CD4-positive, alpha-beta T cell treated with Interleukin-1 beta for 1 hour (primary cell): ENCODE results near the gene NLRP14.

ENCODE experiments used
- DNase-seq, 2 donors: peaks; one replicate each; pipeline ENCODE4 v3.0.0-alpha.2; 2020 to 2022

NLRP14 gene, protein sequence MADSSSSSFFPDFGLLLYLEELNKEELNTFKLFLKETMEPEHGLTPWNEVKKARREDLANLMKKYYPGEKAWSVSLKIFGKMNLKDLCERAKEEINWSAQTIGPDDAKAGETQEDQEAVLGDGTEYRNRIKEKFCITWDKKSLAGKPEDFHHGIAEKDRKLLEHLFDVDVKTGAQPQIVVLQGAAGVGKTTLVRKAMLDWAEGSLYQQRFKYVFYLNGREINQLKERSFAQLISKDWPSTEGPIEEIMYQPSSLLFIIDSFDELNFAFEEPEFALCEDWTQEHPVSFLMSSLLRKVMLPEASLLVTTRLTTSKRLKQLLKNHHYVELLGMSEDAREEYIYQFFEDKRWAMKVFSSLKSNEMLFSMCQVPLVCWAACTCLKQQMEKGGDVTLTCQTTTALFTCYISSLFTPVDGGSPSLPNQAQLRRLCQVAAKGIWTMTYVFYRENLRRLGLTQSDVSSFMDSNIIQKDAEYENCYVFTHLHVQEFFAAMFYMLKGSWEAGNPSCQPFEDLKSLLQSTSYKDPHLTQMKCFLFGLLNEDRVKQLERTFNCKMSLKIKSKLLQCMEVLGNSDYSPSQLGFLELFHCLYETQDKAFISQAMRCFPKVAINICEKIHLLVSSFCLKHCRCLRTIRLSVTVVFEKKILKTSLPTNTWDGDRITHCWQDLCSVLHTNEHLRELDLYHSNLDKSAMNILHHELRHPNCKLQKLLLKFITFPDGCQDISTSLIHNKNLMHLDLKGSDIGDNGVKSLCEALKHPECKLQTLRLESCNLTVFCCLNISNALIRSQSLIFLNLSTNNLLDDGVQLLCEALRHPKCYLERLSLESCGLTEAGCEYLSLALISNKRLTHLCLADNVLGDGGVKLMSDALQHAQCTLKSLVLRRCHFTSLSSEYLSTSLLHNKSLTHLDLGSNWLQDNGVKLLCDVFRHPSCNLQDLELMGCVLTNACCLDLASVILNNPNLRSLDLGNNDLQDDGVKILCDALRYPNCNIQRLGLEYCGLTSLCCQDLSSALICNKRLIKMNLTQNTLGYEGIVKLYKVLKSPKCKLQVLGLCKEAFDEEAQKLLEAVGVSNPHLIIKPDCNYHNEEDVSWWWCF

DNA sequence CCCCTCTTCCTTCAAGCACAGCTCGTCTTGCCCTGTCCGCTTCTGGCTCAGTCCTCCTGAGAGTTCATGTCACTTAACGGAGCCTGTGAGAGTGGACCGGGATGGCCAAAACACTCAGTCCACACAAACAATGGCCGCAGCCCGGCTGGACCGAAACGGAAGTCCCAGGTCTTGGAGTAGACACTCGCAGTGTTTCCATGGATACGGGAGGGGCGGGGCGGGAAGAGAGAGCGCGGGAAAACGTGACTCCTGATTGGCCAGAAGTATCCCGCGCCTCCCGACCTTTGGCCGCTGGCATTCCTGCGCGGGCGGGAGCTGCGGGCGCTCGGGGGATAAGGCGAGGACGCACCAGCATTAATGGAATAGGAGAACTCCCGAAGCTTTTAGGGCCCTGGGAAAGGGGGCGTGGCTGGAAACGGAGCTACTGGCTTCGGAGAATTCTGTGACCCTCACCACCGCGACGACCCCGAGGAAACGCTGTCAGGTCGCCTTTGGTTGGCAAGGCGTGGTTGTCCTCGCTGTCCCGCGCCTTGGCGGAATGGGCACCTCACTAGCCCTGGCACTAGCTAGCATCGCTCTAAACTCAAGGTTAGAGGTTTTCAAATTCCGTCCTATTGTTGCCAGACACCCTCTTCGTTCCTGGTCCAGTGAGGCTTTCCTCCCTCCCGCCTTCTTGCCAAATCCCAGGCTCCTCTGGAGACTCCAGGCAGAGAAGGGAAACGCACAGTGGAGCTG lies at the start of gene NLRP14, which contains the start of gene ZNF214:
Gene NLRP14, plus strand, starts transcription at position 297 of the 735 bp plus-strand sequence. CDS start 18,108 bp downstream, outside the sequence.
Gene ZNF214, minus strand, starts transcription at position 164 of the 735 bp plus-strand sequence. CDS start 17,511 bp downstream, outside the sequence.
- DNase-seq = no peak

DNA sequence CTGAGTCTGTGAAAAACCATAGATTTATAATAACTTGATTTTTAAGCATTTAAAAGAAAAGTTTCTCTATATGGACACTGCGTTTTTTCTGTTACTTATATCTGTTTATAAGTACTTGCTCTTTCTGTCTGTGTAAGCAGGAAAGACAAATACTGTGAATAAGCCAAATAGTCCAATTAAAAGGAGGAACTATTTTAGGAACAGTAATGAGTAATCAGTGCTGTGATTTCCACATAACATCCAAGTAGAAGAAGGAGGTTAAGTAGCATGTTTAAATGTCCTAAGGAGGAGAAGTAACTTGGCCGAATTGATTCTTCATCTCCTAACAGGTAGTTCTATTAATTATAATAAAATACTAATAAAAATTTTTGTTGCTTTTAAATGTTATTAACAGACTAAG lies 40.9 kb upstream of the NLRP14 start:
- DNase-seq = no peak

DNA sequence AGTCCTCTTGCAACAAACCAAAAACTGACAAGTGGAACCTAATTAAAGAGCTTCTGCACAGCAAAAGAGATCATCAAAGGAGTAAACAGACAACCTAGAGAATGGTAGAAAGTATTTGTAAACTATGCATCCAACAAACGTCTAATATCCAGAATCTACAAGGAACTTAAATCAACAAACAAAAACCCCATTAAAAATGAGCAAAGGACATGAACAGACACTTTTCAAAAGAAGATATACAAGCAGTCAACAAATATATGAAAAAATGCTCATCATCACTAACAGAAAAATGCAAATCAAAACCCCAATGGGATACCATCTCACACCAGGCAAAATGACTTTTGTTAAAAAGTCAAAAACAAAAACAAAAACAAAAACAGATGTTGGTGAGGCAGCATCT lies 33.8 kb upstream of the NLRP14 start:
- no peak for DNase-seq

GRCh38 chr11:6988506-6988905 lies 31.8 kb upstream of the NLRP14 start:
- no peak for DNase-seq

GRCh38 chr11:6991227-6991626 lies 29.1 kb upstream of the NLRP14 start:
- DNase-seq = no peak

DNA sequence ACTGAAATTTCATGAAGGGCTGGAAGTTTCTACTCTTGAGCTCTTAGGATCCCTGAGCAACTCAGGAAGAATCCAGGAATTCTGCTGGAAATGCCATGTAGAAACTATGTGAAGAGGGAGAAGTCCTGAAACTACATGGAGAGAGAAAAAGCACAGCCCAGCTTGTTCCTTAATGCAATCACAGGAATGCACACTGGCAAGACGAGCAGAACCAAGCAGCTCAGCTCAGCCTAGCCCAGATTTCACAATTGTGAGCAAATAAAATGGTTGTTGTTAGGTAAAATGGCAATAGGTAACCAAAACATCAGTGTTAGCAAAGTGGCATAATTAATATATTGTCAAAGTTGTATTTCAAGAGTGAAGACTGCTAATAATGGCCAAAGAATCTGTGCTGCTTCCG lies 28.3 kb upstream of the NLRP14 start:
- no peak for DNase-seq

GRCh38 chr11:6992457-6993417 lies 27.5 kb upstream of the NLRP14 start:
- no peak for DNase-seq

GRCh38 chr11:6995703-6996102 lies 24.6 kb upstream of the NLRP14 start:
- no peak for DNase-seq

DNA sequence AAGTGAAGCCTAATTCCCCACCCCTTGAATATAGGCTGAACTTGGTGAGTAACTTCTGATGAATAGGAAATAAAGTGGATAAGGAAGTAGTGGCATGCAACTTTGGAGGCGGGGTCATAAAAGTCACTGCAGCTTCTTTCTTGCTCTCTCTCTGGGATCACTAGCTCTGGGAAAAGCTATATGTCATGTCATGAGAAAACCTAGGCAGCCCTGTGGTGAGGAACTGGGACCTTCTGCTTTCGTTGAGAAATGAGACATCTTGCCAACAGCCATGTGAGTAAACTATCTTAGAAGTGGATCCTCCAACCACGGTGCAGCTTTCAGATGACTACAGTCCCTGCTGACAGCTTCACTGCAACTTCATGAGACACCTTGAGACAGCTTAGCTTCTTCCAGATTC lies 15.8 kb upstream of the NLRP14 start:
- no peak for DNase-seq

DNA sequence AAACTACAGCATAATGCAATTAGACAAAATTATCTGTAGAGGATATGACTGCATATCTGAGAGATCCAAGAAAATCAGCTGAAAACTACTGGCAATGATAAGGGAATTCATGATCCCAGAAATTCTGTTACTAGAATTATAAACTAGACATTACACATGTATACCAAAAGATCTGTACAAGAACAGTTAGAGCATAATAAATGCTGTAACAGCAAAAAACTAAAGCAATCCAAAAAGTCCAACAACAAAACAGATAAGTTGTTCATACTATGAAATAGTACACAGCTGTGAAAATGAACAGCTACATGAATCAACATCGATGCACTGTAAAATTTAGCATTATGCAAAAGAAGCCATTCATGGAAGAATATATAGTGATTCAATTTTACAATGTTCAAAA lies 6.2 kb upstream of the NLRP14 start:
- no peak for DNase-seq

DNA sequence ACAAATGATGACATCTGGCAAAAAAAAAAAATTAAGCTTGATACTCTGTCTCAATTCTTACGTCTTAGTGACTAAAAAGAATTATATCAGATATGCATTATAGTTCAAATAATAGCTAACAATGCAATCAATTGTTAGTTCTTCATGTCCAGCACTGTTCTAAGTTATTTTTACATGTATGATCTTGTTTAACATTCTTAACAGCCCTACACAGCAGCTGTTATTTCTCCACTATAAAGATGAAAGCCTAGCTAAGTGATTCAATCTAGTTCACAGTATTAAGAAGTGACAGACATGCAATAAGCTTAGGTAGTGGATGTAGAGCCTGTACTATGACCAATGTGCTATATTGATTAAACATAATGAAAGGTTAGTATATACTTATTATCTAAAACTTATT lies 4.3 kb upstream of the NLRP14 start:
- DNase-seq = no peak

- DNase-seq = no peak
Observed at GRCh38 chr11:7019500-7020182, 638 bp upstream of the NLRP14 start.

DNA sequence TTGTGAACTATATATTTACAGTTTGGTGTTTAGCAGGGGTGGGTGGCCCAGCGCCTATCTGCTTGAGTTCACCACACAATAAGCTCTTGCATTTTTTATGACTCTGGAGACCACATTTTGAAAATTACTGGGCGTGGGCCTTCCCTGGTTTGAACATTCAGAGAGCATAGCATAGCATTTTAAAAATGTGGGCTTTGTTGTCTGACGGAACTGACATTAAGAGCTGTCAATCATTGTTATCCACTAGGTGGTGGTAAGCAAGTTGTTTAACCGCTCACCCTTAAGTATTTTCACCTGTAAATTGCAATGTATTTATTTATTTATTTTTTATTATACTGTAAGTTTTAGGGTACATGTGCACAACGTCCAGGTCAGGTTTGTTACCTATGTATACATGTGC lies 1.0 kb downstream of the NLRP14 start:
- DNase-seq = no peak

DNA sequence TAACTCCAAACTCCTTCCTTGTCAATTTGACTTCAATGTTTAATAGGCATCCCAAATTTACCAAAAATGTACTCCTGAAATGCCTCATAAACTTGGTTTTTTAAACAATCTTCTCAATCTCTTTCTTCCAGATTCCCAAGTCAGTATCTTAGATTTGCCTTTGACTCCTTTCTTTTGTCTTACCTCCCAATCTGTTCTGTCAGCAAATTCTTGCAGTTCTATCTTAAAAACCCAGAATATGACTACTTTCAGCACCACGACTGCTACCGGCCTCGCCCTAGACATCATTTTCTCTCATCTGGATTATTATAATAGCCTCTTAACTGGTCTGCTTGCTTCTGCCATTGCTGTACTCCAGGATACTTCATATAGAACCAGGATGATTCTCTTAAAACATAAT lies 7.9 kb downstream of the NLRP14 start:
- no peak for DNase-seq

DNA sequence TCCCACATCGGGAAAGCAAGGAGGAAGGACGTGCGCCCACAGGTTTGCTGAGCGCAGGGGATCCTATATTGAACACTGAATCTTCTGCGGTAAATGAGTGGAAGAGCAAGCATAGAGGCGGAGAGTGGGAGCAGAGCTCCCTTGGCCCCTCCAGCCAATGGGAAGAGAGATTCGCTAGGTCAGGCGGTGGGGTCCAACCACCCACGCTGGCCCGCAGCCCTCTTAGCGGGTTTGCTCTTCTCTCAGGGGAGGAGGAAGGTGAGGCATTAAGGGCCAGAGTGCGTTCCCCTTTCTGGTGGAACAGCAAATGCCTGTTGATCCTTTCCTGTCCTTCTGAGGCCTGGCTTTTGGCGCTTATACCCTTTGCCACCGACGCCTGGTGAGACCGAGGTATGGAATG lies 10.6 kb downstream of the NLRP14 start:
- no peak for DNase-seq

GRCh38 chr11:7031471-7031871 lies 11.2 kb downstream of the NLRP14 start:
- DNase-seq = no peak

- no peak for DNase-seq
Observed at GRCh38 chr11:7032692-7033091, 12.4 kb downstream of the NLRP14 start.

- no peak for DNase-seq
Observed at GRCh38 chr11:7034019-7034418, 13.7 kb downstream of the NLRP14 start.

DNA sequence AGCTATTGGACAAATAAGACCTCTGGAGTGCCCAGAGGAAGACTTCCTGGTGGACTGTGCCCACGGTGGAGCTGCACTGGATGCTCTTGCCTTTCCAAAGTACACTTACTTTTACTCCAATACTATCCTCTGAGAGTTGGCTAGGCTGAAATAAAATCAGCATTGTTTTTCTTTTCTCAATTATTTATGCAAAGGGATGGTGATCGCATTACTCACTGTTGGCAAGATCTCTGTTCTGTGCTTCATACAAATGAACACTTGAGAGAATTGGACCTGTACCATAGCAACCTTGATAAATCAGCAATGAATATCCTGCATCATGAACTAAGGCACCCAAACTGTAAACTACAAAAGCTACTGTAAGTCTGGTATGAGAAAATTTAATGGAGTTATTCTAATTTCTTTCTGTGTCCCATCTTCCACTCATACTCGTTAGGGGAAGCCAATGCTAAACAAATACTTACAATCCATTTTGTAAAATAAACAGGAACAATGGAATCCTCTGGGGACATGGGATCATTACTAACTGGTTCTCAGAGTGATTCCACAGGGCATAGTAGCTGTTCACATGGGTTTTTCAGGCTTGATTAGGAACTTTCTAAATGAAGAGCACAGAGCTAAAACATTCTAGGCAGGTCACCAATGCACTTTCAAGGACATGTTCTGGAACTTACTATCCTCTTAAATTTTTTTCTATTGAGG lies 26.3 kb downstream of the NLRP14 start:
- DNase-seq = no peak

- no peak for DNase-seq
Observed at GRCh38 chr11:7050191-7050590, 29.9 kb downstream of the NLRP14 start.
